OCI-LY3 (cell line): ENCODE measurements around the gene HBG1.

Experiments used
- CTCF ChIP-seq: fragments of 200-600, 300-600 bp; sonication (generic); IDR thresholded peaks from 2 replicates; pipeline ENCODE4 v1.5.1; 2014; ENCODE audit warnings: antibody characterized with exemption, low read length, low read depth
- EZH2phosphoT487 ChIP-seq: fragments of 200-600 bp; shearing (Covaris generic); IDR thresholded peaks from 2 replicates; pipeline ENCODE4 v1.6.1; 2018; ENCODE audit warnings: antibody characterized with exemption, mixed run types, low read depth

GRCh38 chr11:5242208-5242607, 7.4 kb downstream of the HBG1 start:
- TF ChIP-seq CTCF (no peak), EZH2phosphoT487 (no peak)
